Measurements from ENCODE around the gene LMX1B.

The LMX1B gene

DNA sequence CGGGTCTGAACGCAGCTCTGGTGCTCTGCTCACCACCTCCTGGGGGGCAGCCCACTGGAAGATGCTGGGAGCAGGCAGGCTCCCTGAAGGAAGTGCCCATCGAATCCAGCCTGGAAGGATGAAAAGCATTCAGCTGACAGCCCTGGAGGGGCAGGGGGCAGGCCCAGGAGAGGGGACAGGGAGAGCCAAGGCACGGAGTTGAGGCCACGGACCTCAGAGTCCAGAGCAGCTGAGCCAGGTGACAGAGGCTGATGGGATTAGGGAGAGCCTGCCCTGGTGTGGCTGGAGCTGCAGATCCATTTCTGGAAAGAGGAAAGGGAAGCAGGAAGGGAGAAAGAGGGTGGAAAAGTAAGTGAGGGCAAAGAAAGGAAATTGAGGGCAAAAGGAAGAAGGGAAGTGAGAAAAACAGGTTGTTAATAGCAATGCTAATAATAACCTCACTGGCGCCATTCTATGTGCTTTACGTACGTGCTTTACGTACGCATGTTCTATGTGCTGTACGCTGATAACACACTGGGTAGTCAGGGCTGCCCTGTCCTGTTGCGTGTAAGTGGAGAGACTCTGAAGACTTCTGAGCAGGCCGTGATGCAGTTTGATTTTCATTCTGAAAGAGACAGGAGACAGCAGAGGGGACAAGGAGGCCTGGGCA is 52.6 kb downstream of the LMX1B start:
- Histone ChIP-seq H3K79me2 (ENCODE audit: control insufficient read depth, insufficient read depth, low read length, poor library complexity) (no peaks in the 10 kb centered on the region), H3K18ac (ENCODE audit: low read length) (no peak overlapping the region), H3K27ac (ENCODE audit: low read depth, low read length) (no peak overlapping the region), H4K8ac (ENCODE audit: low read depth, low read length) (no peak overlapping the region), H2BK120ac (ENCODE audit: insufficient read depth, low read length, poor library complexity) (no peak overlapping the region), H4K91ac (ENCODE audit: low read depth, low read length) (no peak overlapping the region), H3K4me2 (ENCODE audit: low read length) (no peak overlapping the region), H4K12ac (ENCODE audit: low read depth, low read length) (no peak overlapping the region), H3K27me3 (ENCODE audit: insufficient read depth, low read length) (no peaks in the 10 kb centered on the region), H3K36me3 (ENCODE audit: control insufficient read depth in 1 of 2, insufficient read depth in 2 of 2, low read length in 2 of 2) (no peaks in the 10 kb centered on the region), H3K9me3 (ENCODE audit: insufficient read depth, low read depth, low read length) (peaks cover 2% of the 10 kb centered on the region), H2BK12ac (ENCODE audit: low read length) (no peak overlapping the region), H2AK5ac (ENCODE audit: low read length) (no peak overlapping the region), H3K14ac (ENCODE audit: low read length) (no peak overlapping the region), H3K4me3 (ENCODE audit: low read depth, low read length) (no peak overlapping the region), H2BK5ac (ENCODE audit: low read depth, low read length, poor library complexity) (no peak overlapping the region), H2AFZ (ENCODE audit: insufficient read depth, low read length, poor library complexity) (no peak overlapping the region), H3K4ac (ENCODE audit: low read depth, low read length) (no peak overlapping the region), H3K9ac (ENCODE audit: low read length) (no peak overlapping the region), H3K23ac (ENCODE audit: low read length) (no peak overlapping the region), H3K79me1 (ENCODE audit: low read length) (no peaks in the 10 kb centered on the region), H3K4me1 (ENCODE audit: control insufficient read depth in 1 of 2, insufficient read depth in 2 of 2, low read length in 2 of 2) (peaks cover 14 to 21% of the 10 kb centered on the region in 2 experiments)
- no peak for DNase-seq
- WGBS (ENCODE audit: extremely low coverage, insufficient coverage, insufficient read length), result no CpG with 5 or more reads among the region's 13 CpGs

DNA sequence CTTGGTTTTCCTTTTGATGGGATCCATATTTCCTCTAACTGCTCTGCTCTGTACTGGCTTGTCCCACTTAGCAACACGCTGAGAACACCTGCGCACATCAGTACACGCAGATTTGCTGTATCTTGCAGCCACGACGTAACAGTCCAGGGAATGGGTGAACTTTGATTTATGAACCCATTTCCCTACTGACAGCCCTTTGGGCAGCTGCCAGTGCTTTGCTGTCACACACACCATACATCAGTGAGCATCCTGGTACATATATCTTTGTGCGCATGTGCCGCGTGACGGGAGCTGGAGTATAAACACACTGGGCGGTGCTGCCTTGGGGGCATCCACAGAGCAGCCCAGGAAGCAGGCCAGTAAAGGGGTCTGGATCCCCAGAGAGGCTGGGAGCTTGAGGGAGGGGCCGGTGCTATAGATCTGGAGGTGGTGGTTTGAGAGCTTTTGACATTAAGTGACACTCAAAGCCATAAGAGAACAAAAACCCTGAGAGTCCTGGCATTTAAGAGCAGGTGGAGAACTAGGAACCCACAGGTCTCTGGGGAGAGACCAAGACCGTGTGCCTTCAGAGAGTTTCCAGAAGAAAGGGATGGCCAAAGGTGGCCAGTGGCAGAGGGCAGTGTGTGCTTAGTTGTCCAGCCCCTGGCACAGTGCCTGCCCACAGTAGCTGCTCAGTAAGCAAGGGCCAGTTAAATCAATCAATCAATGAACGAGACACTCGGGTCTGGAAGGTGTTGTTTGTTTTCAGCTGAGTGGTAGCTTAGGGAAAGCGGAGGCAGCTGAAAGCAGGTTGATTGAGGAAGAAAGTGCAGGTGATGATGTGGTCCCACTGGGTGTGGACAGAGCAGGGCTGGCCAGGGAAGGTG is 53.7 kb downstream of the LMX1B start:
- no peak overlapping the region for H3K14ac ChIP-seq (ENCODE audit: low read length)

DNA sequence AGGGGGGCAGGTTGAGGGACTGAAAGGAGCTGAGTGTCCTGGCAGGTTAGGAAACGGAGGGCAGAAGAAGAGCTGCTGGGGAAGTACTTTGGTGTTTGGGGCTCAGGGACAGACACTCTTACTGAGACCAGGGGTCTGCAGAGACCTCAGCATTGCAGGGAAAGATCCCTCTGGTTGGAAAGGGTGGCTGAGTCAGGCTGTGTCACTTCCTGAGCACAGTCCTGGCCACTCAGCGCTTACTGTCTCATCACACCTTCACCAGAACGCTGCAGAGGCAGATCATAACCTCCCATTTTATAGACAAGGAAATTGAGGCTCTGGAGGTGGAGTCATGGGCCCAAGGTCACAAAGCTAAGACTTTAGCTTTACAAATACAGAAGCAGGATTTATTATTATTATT is 54.3 kb downstream of the LMX1B start:
- H3K79me2 ChIP-seq (ENCODE audit: control insufficient read depth, insufficient read depth, low read length, poor library complexity), result no peaks in the 10 kb centered on the region
- DNase-seq, result no peak
- WGBS (ENCODE audit: extremely low coverage, insufficient coverage, insufficient read length), result no CpG with 5 or more reads among the region's 3 CpGs
- no peak overlapping the region for H3K18ac ChIP-seq (ENCODE audit: low read length)
- no peak overlapping the region for H3K4me2 ChIP-seq (ENCODE audit: low read length)
- H2AFZ ChIP-seq (ENCODE audit: insufficient read depth, low read length, poor library complexity), result no peak overlapping the region
- H3K9ac ChIP-seq (ENCODE audit: low read length), result no peak overlapping the region
- H2AK5ac ChIP-seq (ENCODE audit: low read length), result no peak overlapping the region
- H3K14ac ChIP-seq (ENCODE audit: low read length), result no peak overlapping the region
- no peak overlapping the region for H3K4me3 ChIP-seq (ENCODE audit: low read depth, low read length)
- H3K23ac ChIP-seq (ENCODE audit: low read length), result no peak overlapping the region
- H2BK120ac ChIP-seq (ENCODE audit: insufficient read depth, low read length, poor library complexity), result no peak overlapping the region
- H2BK12ac ChIP-seq (ENCODE audit: low read length), result no peak overlapping the region
- peaks cover 4% of the 10 kb centered on the region for H3K9me3 ChIP-seq (ENCODE audit: insufficient read depth, low read depth, low read length)
- H3K4me1 ChIP-seq (ENCODE audit: control insufficient read depth in 1 of 2, insufficient read depth in 2 of 2, low read length in 2 of 2), result peaks cover 4 to 8% of the 10 kb centered on the region in 2 experiments
- peaks cover 2% of the 10 kb centered on the region for H3K27me3 ChIP-seq (ENCODE audit: insufficient read depth, low read length)
- no peak overlapping the region for H4K8ac ChIP-seq (ENCODE audit: low read depth, low read length)
- H2BK5ac ChIP-seq (ENCODE audit: low read depth, low read length, poor library complexity), result no peak overlapping the region
- no peaks in the 10 kb centered on the region for H3K36me3 ChIP-seq (ENCODE audit: control insufficient read depth in 1 of 2, insufficient read depth in 2 of 2, low read length in 2 of 2)
- H3K27ac ChIP-seq (ENCODE audit: low read depth, low read length), result no peak overlapping the region
- H3K79me1 ChIP-seq (ENCODE audit: low read length), result no peaks in the 10 kb centered on the region
- H4K91ac ChIP-seq (ENCODE audit: low read depth, low read length), result no peak overlapping the region
- H3K4ac ChIP-seq (ENCODE audit: low read depth, low read length), result no peak overlapping the region
- H4K12ac ChIP-seq (ENCODE audit: low read depth, low read length), result no peak overlapping the region

More for the DNA sequence above, 53.7 kb downstream of the LMX1B start:
- Histone ChIP-seq H3K79me2 (ENCODE audit: control insufficient read depth, insufficient read depth, low read length, poor library complexity) (no peaks in the 10 kb centered on the region), H2AK5ac (ENCODE audit: low read length) (no peak overlapping the region), H2AFZ (ENCODE audit: insufficient read depth, low read length, poor library complexity) (no peak overlapping the region), H3K18ac (ENCODE audit: low read length) (no peak overlapping the region), H3K4ac (ENCODE audit: low read depth, low read length) (no peak overlapping the region), H3K4me3 (ENCODE audit: low read depth, low read length) (no peak overlapping the region), H3K36me3 (ENCODE audit: control insufficient read depth in 1 of 2, insufficient read depth in 2 of 2, low read length in 2 of 2) (no peaks in the 10 kb centered on the region), H3K4me1 (ENCODE audit: control insufficient read depth in 1 of 2, insufficient read depth in 2 of 2, low read length in 2 of 2) (peaks cover 6 to 12% of the 10 kb centered on the region in 2 experiments), H3K9ac (ENCODE audit: low read length) (no peak overlapping the region), H2BK5ac (ENCODE audit: low read depth, low read length, poor library complexity) (no peak overlapping the region), H3K4me2 (ENCODE audit: low read length) (no peak overlapping the region), H3K79me1 (ENCODE audit: low read length) (no peaks in the 10 kb centered on the region), H4K12ac (ENCODE audit: low read depth, low read length) (no peak overlapping the region), H3K27me3 (ENCODE audit: insufficient read depth, low read length) (no peaks in the 10 kb centered on the region), H2BK120ac (ENCODE audit: insufficient read depth, low read length, poor library complexity) (no peak overlapping the region), H2BK12ac (ENCODE audit: low read length) (no peak overlapping the region), H3K23ac (ENCODE audit: low read length) (no peak overlapping the region), H3K27ac (ENCODE audit: low read depth, low read length) (no peak overlapping the region), H4K91ac (ENCODE audit: low read depth, low read length) (no peak overlapping the region), H3K9me3 (ENCODE audit: insufficient read depth, low read depth, low read length) (peaks cover 2% of the 10 kb centered on the region), H4K8ac (ENCODE audit: low read depth, low read length) (no peak overlapping the region)
- no peak for DNase-seq
- no CpG with 5 or more reads among the region's 15 CpGs for WGBS (ENCODE audit: extremely low coverage, insufficient coverage, insufficient read length)

- Histone ChIP-seq H3K4me3 (ENCODE audit: low read depth, low read length) (no peak overlapping the region), H3K27ac (ENCODE audit: low read depth, low read length) (no peak overlapping the region), H3K18ac (ENCODE audit: low read length) (no peak overlapping the region), H2BK12ac (ENCODE audit: low read length) (no peak overlapping the region), H3K14ac (ENCODE audit: low read length) (no peak overlapping the region), H3K23ac (ENCODE audit: low read length) (no peak overlapping the region), H3K9me3 (ENCODE audit: insufficient read depth, low read depth, low read length) (peaks cover 4% of the 10 kb centered on the region), H2AK5ac (ENCODE audit: low read length) (no peak overlapping the region), H3K27me3 (ENCODE audit: insufficient read depth, low read length) (peaks cover 11% of the 10 kb centered on the region), H2BK120ac (ENCODE audit: insufficient read depth, low read length, poor library complexity) (no peak overlapping the region), H2BK5ac (ENCODE audit: low read depth, low read length, poor library complexity) (no peak overlapping the region), H3K36me3 (ENCODE audit: control insufficient read depth in 1 of 2, insufficient read depth in 2 of 2, low read length in 2 of 2) (no peaks in the 10 kb centered on the region), H3K79me1 (ENCODE audit: low read length) (no peaks in the 10 kb centered on the region), H4K8ac (ENCODE audit: low read depth, low read length) (no peak overlapping the region), H3K4me1 (ENCODE audit: control insufficient read depth in 1 of 2, insufficient read depth in 2 of 2, low read length in 2 of 2) (peaks cover 4 to 8% of the 10 kb centered on the region in 2 experiments), H3K79me2 (ENCODE audit: control insufficient read depth, insufficient read depth, low read length, poor library complexity) (no peaks in the 10 kb centered on the region), H4K91ac (ENCODE audit: low read depth, low read length) (no peak overlapping the region), H3K4me2 (ENCODE audit: low read length) (no peak overlapping the region), H3K4ac (ENCODE audit: low read depth, low read length) (no peak overlapping the region), H4K12ac (ENCODE audit: low read depth, low read length) (no peak overlapping the region), H3K9ac (ENCODE audit: low read length) (no peak overlapping the region), H2AFZ (ENCODE audit: insufficient read depth, low read length, poor library complexity) (no peak overlapping the region)
- DNase-seq, result no peak
- no CpG with 5 or more reads among the region's 14 CpGs for WGBS (ENCODE audit: extremely low coverage, insufficient coverage, insufficient read length)
These were observed 55.4 kb downstream of the LMX1B start for GRCh38 chr9:126669108-126669507.

Measured in trophoblast cell (in vitro differentiated cells and primary cell).